NK-92 (cell line): ENCODE measurements around the gene ATP5PF.
"Not testable (repeated sequence)": the region's sequence is repeated elsewhere in the genome, so short reads cannot be mapped to it uniquely, and the experiment has no call there.

Source experiments
- DNase-seq: peaks from one replicate; lab custom pipeline; 2025; ENCODE audit not compliant: unreplicated experiment; lab: John Stamatoyannopoulos, UW

Gene ATP5PF

GRCh38 chr21:25732091-25732760, 2.5 kb downstream of the ATP5PF start:
- no peak for DNase-seq

- no peak for DNase-seq
Observed at GRCh38 chr21:25722631-25723030, 12.1 kb downstream of the ATP5PF start.

GRCh38 chr21:25721987-25722386, 12.7 kb downstream of the ATP5PF start:
- no peak for DNase-seq

- no peak for DNase-seq
Observed at GRCh38 chr21:25717491-25718147, 17.1 kb downstream of the ATP5PF start.

- not testable (repeated sequence) for DNase-seq
Observed at GRCh38 chr21:25714066-25714465, 20.6 kb downstream of the ATP5PF start.

- DNase-seq = no peak
Observed at GRCh38 chr21:25710550-25710949, 24.2 kb downstream of the ATP5PF start.

GRCh38 chr21:25709684-25710265, 24.9 kb downstream of the ATP5PF start:
- no peak for DNase-seq

- no peak for DNase-seq
Observed at GRCh38 chr21:25708467-25709065, 26.1 kb downstream of the ATP5PF start.

- DNase-seq = no peak
Observed at GRCh38 chr21:25701529-25701928, 33.2 kb downstream of the ATP5PF start.

- DNase-seq = no peak
Observed at GRCh38 chr21:25700741-25701140, 34.0 kb downstream of the ATP5PF start.

- DNase-seq = not testable (repeated sequence)
Observed at GRCh38 chr21:25695461-25695860, 39.2 kb downstream of the ATP5PF start.

- DNase-seq = no peak
Observed at GRCh38 chr21:25691976-25692375, 42.7 kb downstream of the ATP5PF start.

GRCh38 chr21:25689226-25689625, 45.5 kb downstream of the ATP5PF start:
- DNase-seq = no peak

GRCh38 chr21:25688275-25689155, 46.2 kb downstream of the ATP5PF start:
- no peak for DNase-seq

- DNase-seq = no peak
Observed at GRCh38 chr21:25687787-25688186, 46.9 kb downstream of the ATP5PF start.

GRCh38 chr21:25682382-25682781, 52.3 kb downstream of the ATP5PF start:
- no peak for DNase-seq

- no peak for DNase-seq
Observed at GRCh38 chr21:25676451-25676850, 58.3 kb downstream of the ATP5PF start.
